A673 (cell line): ENCODE data around the gene PDE10A. TPM values are rescaled to one million over a fixed set of nuclear protein-coding genes. Genes with fewer than 3 reads are reported as not detected.

Experiments used
- BruUV-seq: library from RNA; stranded (reverse); fragments of 400-500 nt; replicated peaks from 2 replicates; lab custom pipeline; 2021; lab: Mats Ljungman, UMichigan
- CTCF ChIA-PET: fragments of 300-600 bp; sonication (Branson Sonifier 250); formaldehyde crosslinking; loops from one replicate; lab custom pipeline; 2022; ENCODE audit warnings: antibody characterized with exemption; lab: Charles Lee
- POLR2A ChIA-PET: fragments of 300-600 bp; sonication (Branson Sonifier 250); formaldehyde crosslinking; loops from one replicate; lab custom pipeline; 2022; ENCODE audit warnings: antibody characterized with exemption; ENCODE audit not compliant: low non-redundant PET; lab: Charles Lee
- DNase-seq: peaks from one replicate; pipeline ENCODE4 v3.0.0-alpha.2; 2015; ENCODE audit warnings: low spot score
- H3K27ac ChIP-seq: fragments of 200-600 bp; sonication (generic); 2 replicates; pipeline ENCODE4 v1.5.1; 2016; ENCODE audit warnings: mixed run types, low read depth, mild to moderate bottlenecking, mixed read lengths, antibody characterized with exemption, low read length; ENCODE audit not compliant: poor library complexity, severe bottlenecking
- H3K27me3 ChIP-seq: fragments of 200-600 bp; sonication (generic); replicated peaks from 2 replicates; pipeline ENCODE4 v1.6.1; 2017; ENCODE audit warnings: mixed run types, low read depth, mild to moderate bottlenecking, mixed read lengths, antibody characterized with exemption, low read length; ENCODE audit not compliant: insufficient read depth, poor library complexity
- H3K36me3 ChIP-seq: fragments of 200-600 bp; sonication (generic); 2 replicates; pipeline ENCODE4 v1.6.1; 2016; ENCODE audit warnings: mixed run types, mild to moderate bottlenecking, mixed read lengths, antibody characterized with exemption, low read length; ENCODE audit not compliant: insufficient read depth, poor library complexity, severe bottlenecking
- H3K4me1 ChIP-seq: fragments of 200-600 bp; sonication (generic); 2 replicates; pipeline ENCODE4 v1.6.1; 2017; ENCODE audit warnings: mixed run types, mild to moderate bottlenecking, mixed read lengths, antibody characterized with exemption, low read length; ENCODE audit not compliant: insufficient read depth, poor library complexity, severe bottlenecking
- H3K4me3 ChIP-seq: fragments of 200-600 bp; sonication (generic); 2 replicates; pipeline ENCODE4 v1.5.1; 2016; ENCODE audit warnings: low read depth, mixed run types, mild to moderate bottlenecking, mixed read lengths, low read length; ENCODE audit not compliant: poor library complexity, severe bottlenecking
- H3K9me3 ChIP-seq: fragments of 200-600 bp; sonication (generic); 2 replicates; pipeline ENCODE4 v1.6.1; 2016; ENCODE audit warnings: mixed run types, low read depth, mild to moderate bottlenecking, mixed read lengths, antibody characterized with exemption, low read length; ENCODE audit not compliant: poor library complexity, severe bottlenecking
- EZH2 ChIP-seq: fragments of 200-600 bp; sonication (generic); IDR thresholded peaks from 2 replicates; pipeline ENCODE4 v1.6.1; 2017; ENCODE audit warnings: borderline replicate concordance, low read depth, mild to moderate bottlenecking, mixed read lengths, antibody characterized with exemption, low read length; ENCODE audit not compliant: poor library complexity, severe bottlenecking
- intact Hi-C: fragments of 100-400 bp; cut with micrococcal nuclease; formaldehyde crosslinking; loops from one replicate; pipeline ENCODE4 v1.10.0; 2022; ENCODE audit not compliant: unreplicated experiment
- total RNA-seq: library from RNA; stranded (reverse); gene quantifications from 2 replicates; pipeline ENCODE4 v1.2.3, GENCODE V29; 2021
- TF ChIP-seq, protein P1 (sequence below): fragments of 300-800, 200-600 bp; sonication (generic); conservative IDR thresholded peaks from 2 replicates; pipeline ENCODE4 v1.5.1; 2017; ENCODE audit warnings: low read depth, mild to moderate bottlenecking, antibody characterized with exemption, low read length, moderate library complexity, mixed read lengths

Gene PDE10A
- total RNA-seq, 1 experiment from 2014 or later, result 2.3 TPM

DNA sequence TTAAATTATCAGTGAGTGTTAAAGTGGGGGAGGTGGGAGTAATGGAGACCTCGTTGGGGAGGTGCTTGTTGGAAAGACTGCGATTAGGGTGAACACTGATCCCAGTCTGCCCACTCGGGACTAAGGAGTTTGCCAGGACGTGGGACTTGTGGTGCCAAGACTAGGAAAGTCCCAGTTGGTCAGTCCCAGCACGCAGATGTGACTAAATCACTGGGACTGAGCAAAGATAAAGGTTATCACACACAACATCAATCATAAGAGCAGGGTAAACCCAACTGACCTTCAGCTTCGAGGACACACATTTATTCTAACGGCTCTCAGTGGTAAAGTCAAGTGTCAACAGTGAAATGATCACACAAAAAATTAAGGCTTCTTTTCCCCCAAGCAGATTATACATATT is 45.5 kb downstream of the PDE10A start:
- no peak for DNase-seq
- Histone ChIP-seq H3K4me1 (no peaks in the 10 kb centered on the region), H3K27ac (no peak overlapping the region), H3K4me3 (no peak overlapping the region), H3K27me3 (no peaks in the 10 kb centered on the region), H3K9me3 (no peaks in the 10 kb centered on the region), H3K36me3 (no peaks in the 10 kb centered on the region)
- POLR2A ChIA-PET, result no interaction called here
- no peak for TF ChIP-seq EZH2
- TF ChIP-seq, protein P1, sequence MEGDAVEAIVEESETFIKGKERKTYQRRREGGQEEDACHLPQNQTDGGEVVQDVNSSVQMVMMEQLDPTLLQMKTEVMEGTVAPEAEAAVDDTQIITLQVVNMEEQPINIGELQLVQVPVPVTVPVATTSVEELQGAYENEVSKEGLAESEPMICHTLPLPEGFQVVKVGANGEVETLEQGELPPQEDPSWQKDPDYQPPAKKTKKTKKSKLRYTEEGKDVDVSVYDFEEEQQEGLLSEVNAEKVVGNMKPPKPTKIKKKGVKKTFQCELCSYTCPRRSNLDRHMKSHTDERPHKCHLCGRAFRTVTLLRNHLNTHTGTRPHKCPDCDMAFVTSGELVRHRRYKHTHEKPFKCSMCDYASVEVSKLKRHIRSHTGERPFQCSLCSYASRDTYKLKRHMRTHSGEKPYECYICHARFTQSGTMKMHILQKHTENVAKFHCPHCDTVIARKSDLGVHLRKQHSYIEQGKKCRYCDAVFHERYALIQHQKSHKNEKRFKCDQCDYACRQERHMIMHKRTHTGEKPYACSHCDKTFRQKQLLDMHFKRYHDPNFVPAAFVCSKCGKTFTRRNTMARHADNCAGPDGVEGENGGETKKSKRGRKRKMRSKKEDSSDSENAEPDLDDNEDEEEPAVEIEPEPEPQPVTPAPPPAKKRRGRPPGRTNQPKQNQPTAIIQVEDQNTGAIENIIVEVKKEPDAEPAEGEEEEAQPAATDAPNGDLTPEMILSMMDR, result no peak
- CTCF ChIA-PET, result no interaction called here
- intact Hi-C loops, result no loop called here
- no TSS peak for BruUV-seq

DNA sequence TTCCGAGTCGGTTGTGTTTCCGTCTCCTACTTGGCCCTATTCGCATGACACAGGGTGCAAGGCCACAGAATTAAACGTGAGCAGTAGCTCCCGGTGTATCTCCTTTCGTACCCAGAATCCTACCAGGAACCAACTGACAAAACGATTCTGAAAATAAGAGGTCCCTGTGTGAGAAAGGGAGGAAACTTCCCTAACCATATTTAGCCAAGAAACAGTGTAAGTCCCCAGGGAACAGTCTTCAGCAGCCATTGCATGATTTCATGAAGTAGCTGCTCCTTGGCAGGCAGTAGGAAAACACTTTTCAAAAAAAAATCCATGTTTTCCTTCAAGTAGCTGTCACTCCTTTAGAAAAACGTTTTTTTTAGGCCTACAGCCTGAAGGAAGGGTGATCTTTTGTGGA is 46.9 kb downstream of the PDE10A start:
- CTCF ChIA-PET, result no interaction called here
- Histone ChIP-seq H3K27ac (peak overlapping the region; percentile 17), H3K27me3 (no peaks in the 10 kb centered on the region), H3K4me3 (no peak overlapping the region), H3K36me3 (no peaks in the 10 kb centered on the region), H3K4me1 (no peaks in the 10 kb centered on the region), H3K9me3 (no peaks in the 10 kb centered on the region)
- DNase-seq, result peak; percentile 12
- TF ChIP-seq EZH2, result no peak
- TF ChIP-seq, protein P1, result no peak
- intact Hi-C loops, result no loop called here
- POLR2A ChIA-PET, result no interaction called here
- no TSS peak for BruUV-seq

DNA sequence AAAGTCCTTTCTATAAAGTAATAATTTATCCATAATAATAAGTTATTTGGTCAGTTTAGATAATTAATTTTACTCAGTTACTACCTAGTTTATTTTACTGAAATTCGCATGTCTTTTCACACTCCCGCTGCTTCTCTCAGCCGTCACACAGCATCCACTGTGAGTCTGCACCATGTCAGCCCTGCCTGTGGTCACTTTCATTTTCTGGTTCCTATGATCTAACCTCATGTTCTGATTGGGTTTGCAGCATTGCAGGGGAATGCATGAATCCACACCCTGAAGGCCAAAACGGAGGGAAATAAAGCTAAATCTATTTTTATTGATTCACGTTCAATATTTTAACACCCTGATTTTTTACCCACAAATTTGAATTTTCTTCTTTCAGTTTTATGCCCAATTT is 47.4 kb downstream of the PDE10A start:
- no peak overlapping the region for H3K4me3 ChIP-seq
- no peaks in the 10 kb centered on the region for H3K36me3 ChIP-seq
- intact Hi-C loops, result no loop called here
- H3K4me1 ChIP-seq, result no peaks in the 10 kb centered on the region
- H3K27me3 ChIP-seq, result no peaks in the 10 kb centered on the region
- CTCF ChIA-PET, result no interaction called here
- H3K27ac ChIP-seq, result peak overlapping the region; percentile 17
- no TSS peak for BruUV-seq
- H3K9me3 ChIP-seq, result no peaks in the 10 kb centered on the region
- TF ChIP-seq EZH2, result no peak
- TF ChIP-seq, protein P1, result no peak
- no peak for DNase-seq
- POLR2A ChIA-PET, result no interaction called here
